ENCODE results near the gene CYSTM1. TPM values are rescaled to one million over a fixed set of nuclear protein-coding genes. Genes with fewer than 3 reads are reported as not detected.

CYSTM1 gene
- total RNA-seq, 1 donor = 5.6 TPM

DNA sequence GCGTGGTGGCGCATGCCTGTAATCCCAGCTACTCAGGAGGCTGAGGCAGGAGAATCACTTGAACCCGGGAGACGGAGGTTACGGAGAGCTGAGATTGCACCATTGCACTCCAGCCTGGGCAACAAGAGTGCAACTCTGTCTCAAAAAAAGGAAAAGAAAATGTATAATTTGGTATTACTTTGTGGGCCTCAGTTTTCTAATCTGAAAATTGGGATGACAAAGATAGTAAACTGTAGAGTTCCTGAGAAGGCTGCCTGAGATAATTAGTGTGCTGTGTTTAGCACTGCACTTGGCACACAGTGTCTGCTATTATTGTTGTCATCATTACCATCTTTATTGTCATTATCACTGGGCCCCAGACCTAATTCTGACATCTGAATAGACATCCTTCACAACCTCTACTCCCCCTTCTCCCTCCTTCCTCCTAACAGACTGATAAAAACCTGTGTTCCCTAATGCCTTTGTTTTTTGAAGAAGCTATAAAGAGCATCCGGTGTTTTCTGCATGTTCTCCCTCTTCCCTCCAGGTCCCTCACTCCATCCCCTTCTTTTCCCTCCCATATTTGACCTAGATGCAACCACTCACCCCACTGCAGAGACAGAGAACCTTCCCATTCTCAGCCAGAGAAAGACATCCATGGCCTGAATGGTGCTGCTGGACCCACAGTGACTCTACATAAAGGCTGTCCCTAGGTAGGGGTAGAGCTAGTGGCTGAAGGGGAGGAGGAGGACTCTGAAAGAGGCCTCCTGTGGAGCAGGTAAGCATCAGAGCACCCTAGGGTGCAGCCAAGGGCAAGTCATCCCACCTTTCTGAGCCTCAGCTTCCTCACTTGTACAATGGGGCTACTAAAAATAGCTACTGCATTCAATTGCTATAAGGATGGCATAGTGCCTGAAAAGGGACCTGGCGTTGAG is 15.7 kb upstream of the CYSTM1 start:
- H3K4me3 ChIP-seq (ENCODE audit: low read length) = no peak overlapping the region
- H3K9me3 ChIP-seq (ENCODE audit: low read depth, low read length) = no peaks in the 10 kb centered on the region
- no peaks in the 10 kb centered on the region for H3K27me3 ChIP-seq (ENCODE audit: insufficient read depth, low read length)
- peaks cover 10% of the 10 kb centered on the region for H3K4me1 ChIP-seq (ENCODE audit: insufficient read depth, low read length)

- Histone ChIP-seq H3K4me3 (ENCODE audit: low read length) (no peak overlapping the region), H3K27me3 (ENCODE audit: insufficient read depth, low read length) (no peaks in the 10 kb centered on the region)
These were observed 12.7 kb upstream of the CYSTM1 start for GRCh38 chr5:140162275-140162674.

GRCh38 chr5:140162781-140163180 is 12.2 kb upstream of the CYSTM1 start:
- no peaks in the 10 kb centered on the region for H3K27me3 ChIP-seq (ENCODE audit: insufficient read depth, low read length)
- H3K4me1 ChIP-seq (ENCODE audit: insufficient read depth, low read length) = peaks cover 13% of the 10 kb centered on the region
- no peaks in the 10 kb centered on the region for H3K9me3 ChIP-seq (ENCODE audit: low read depth, low read length)
- no peak overlapping the region for H3K4me3 ChIP-seq (ENCODE audit: low read length)

More at GRCh38 chr5:140162275-140162674, 12.7 kb upstream of the CYSTM1 start:
- Histone ChIP-seq H3K4me1 (ENCODE audit: insufficient read depth, low read length) (peaks cover 14% of the 10 kb centered on the region), H3K9me3 (ENCODE audit: low read depth, low read length) (no peaks in the 10 kb centered on the region)

GRCh38 chr5:140165101-140165922 is 9.7 kb upstream of the CYSTM1 start:
- Histone ChIP-seq H3K4me3 (ENCODE audit: low read length) (no peak overlapping the region), H3K27me3 (ENCODE audit: insufficient read depth, low read length) (no peaks in the 10 kb centered on the region), H3K9me3 (ENCODE audit: low read depth, low read length) (no peaks in the 10 kb centered on the region), H3K4me1 (ENCODE audit: insufficient read depth, low read length) (peaks cover 17% of the 10 kb centered on the region)

DNA sequence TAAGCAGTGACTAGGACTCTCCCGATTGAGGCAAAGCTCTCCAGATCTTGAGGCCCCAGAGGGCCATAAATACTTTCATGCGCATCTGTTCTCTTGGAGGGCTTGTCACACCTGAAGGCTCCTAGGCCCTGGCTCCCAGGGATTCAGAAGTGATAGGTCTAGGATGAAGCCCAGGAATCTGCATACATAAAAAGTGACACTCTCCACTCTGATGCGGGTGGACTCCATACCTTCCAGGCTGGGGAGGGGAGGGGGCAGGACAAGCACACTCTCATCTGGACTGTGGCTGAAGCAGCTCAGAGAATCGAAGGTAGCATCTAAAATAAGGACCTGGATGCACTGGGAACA is 9.1 kb upstream of the CYSTM1 start:
- Histone ChIP-seq H3K4me1 (ENCODE audit: insufficient read depth, low read length) (peaks cover 17% of the 10 kb centered on the region), H3K27me3 (ENCODE audit: insufficient read depth, low read length) (no peaks in the 10 kb centered on the region)

GRCh38 chr5:140166911-140167310 is 8.1 kb upstream of the CYSTM1 start:
- H3K9me3 ChIP-seq (ENCODE audit: low read depth, low read length) = no peaks in the 10 kb centered on the region
- H3K4me1 ChIP-seq (ENCODE audit: insufficient read depth, low read length) = peaks cover 17% of the 10 kb centered on the region
- no peak overlapping the region for H3K4me3 ChIP-seq (ENCODE audit: low read length)
- H3K27me3 ChIP-seq (ENCODE audit: insufficient read depth, low read length) = no peaks in the 10 kb centered on the region

More for the DNA sequence above, 9.1 kb upstream of the CYSTM1 start:
- no peak overlapping the region for H3K4me3 ChIP-seq (ENCODE audit: low read length)
- H3K9me3 ChIP-seq (ENCODE audit: low read depth, low read length) = no peaks in the 10 kb centered on the region

- Histone ChIP-seq H3K27me3 (ENCODE audit: insufficient read depth, low read length) (no peaks in the 10 kb centered on the region), H3K4me1 (ENCODE audit: insufficient read depth, low read length) (peaks cover 17% of the 10 kb centered on the region), H3K9me3 (ENCODE audit: low read depth, low read length) (no peaks in the 10 kb centered on the region), H3K4me3 (ENCODE audit: low read length) (no peak overlapping the region)
These were observed 6.6 kb upstream of the CYSTM1 start for GRCh38 chr5:140168371-140168770.

DNA sequence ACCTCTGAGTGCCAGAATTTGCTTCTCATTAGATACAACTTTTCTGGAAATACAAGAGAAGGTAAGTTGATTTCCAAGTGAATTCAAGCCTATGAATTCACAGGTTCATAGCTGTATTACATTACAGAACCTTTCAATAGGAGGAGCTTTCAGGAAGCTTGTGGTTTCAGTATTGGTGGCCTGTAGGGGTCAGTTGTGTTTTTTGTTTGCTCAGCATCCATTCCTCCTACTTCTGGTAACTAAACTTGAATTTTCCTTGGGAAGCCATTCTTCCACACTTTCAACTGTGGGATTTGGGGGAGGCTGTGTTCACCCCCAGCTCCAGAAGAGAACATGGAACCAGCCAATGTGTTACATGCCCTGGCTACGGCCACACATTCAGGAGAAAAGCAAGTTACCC is 5.6 kb upstream of the CYSTM1 start:
- Histone ChIP-seq H3K4me3 (ENCODE audit: low read length) (no peak overlapping the region), H3K27me3 (ENCODE audit: insufficient read depth, low read length) (no peaks in the 10 kb centered on the region), H3K9me3 (ENCODE audit: low read depth, low read length) (no peaks in the 10 kb centered on the region), H3K4me1 (ENCODE audit: insufficient read depth, low read length) (peaks cover 19% of the 10 kb centered on the region)

DNA sequence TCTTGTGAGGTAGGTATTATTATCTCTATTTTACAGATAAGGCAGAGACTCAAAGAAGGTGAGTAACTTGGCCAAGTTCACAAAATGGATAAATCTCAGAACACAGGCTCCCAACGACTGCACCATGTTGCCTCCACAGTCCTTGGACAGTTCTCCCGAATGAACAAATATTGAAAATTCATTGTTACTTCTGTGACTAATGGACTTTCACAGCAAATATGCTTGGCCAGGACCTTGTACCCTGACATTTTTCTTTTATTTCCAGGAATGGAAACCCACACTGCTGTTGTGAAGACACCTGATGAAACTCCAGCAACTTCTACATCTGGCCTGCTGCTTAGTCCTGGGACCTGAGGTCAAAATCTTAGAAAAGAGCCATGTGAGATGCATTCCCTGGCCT is 2.5 kb upstream of the CYSTM1 start:
- H3K4me3 ChIP-seq (ENCODE audit: low read length) = no peak overlapping the region
- H3K9me3 ChIP-seq (ENCODE audit: low read depth, low read length) = no peaks in the 10 kb centered on the region
- H3K27me3 ChIP-seq (ENCODE audit: insufficient read depth, low read length) = no peaks in the 10 kb centered on the region
- H3K4me1 ChIP-seq (ENCODE audit: insufficient read depth, low read length) = peaks cover 20% of the 10 kb centered on the region

DNA sequence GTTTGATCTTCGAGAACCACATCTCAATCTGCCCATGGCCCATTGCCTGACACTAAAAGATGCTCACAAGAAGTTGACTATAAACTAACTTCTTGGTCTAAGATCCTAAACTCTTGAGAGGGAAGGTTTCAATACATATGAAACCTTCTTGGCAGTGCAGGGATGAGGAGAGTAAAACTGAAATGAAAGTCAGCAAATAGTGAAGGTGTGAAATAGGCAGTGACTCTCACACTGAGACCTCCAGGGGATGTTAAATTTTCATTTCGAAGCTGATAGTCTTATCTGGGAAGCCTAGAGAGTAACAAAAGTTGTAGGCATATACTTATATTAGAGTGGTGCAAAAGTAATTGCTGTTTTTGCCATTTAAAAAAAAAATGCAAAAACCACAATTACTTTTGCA is 974 bp upstream of the CYSTM1 start:
- no peaks in the 10 kb centered on the region for H3K27me3 ChIP-seq (ENCODE audit: insufficient read depth, low read length)
- peaks cover 20% of the 10 kb centered on the region for H3K4me1 ChIP-seq (ENCODE audit: insufficient read depth, low read length)
- no peak overlapping the region for H3K4me3 ChIP-seq (ENCODE audit: low read length)
- H3K9me3 ChIP-seq (ENCODE audit: low read depth, low read length) = no peaks in the 10 kb centered on the region

DNA sequence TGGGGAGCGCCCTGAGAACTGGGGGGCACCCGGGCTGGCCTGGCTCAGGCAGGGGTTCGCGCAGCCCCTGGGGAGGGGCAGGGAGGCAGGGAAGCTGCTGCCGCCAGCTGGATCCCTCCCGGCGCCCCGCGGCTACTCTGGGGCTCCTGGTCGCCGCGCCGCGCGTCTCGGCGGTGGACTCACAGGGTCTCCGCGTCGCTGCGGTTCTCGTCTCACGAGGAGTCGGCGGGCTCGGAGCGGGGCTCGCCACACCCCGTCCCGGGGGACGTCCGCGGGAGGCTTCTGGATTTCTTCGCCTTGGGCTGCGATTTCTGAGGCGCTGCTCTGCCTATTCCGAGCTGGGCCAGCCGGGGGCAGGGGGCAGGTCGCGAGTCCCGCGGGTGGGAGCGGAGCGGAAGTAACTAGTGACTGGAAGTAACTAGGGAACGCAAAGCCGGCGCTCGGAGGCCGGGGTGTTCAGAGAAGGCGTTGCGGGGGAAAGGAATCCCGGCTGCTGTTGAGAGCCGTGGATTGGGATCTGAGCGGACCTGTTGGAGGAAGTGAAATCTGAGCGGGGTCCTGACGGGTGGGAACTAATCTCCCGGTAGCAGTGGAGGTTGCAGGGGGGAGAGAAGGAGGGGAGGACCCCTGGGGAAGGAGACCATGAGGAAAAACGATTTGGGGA is 511 bp downstream of the CYSTM1 start:
- Histone ChIP-seq H3K4me3 (ENCODE audit: low read length) (peak overlapping the region; percentile 88), H3K27me3 (ENCODE audit: insufficient read depth, low read length) (no peaks in the 10 kb centered on the region), H3K9me3 (ENCODE audit: low read depth, low read length) (no peaks in the 10 kb centered on the region), H3K4me1 (ENCODE audit: insufficient read depth, low read length) (peaks cover 16% of the 10 kb centered on the region)

DNA sequence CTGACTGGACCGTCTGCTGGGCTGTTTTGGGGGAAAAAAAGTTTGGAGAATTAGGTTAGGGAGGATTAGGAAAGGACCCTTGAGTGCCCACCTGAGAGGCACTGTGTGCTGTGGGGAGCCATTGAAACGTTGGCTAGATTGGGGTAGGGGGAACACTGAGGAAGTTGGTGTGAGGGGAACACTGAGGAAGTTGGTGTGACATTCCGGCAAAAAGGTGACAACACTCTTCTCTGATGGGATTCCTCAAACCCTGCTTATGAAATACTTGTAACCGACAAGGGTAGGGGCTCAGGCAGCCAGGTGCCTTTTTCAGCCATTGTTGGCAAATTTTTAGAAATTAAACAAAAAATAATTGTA is 1.0 kb downstream of the CYSTM1 start:
- Histone ChIP-seq H3K27me3 (ENCODE audit: insufficient read depth, low read length) (no peaks in the 10 kb centered on the region), H3K9me3 (ENCODE audit: low read depth, low read length) (no peaks in the 10 kb centered on the region), H3K4me1 (ENCODE audit: insufficient read depth, low read length) (peaks cover 17% of the 10 kb centered on the region), H3K4me3 (ENCODE audit: low read length) (peak overlapping the region; percentile 88)

- Histone ChIP-seq H3K4me3 (ENCODE audit: low read length) (no peak overlapping the region), H3K9me3 (ENCODE audit: low read depth, low read length) (no peaks in the 10 kb centered on the region), H3K27me3 (ENCODE audit: insufficient read depth, low read length) (no peaks in the 10 kb centered on the region), H3K4me1 (ENCODE audit: insufficient read depth, low read length) (peaks cover 30% of the 10 kb centered on the region)
These were observed 3.1 kb downstream of the CYSTM1 start for GRCh38 chr5:140178086-140178410.

DNA sequence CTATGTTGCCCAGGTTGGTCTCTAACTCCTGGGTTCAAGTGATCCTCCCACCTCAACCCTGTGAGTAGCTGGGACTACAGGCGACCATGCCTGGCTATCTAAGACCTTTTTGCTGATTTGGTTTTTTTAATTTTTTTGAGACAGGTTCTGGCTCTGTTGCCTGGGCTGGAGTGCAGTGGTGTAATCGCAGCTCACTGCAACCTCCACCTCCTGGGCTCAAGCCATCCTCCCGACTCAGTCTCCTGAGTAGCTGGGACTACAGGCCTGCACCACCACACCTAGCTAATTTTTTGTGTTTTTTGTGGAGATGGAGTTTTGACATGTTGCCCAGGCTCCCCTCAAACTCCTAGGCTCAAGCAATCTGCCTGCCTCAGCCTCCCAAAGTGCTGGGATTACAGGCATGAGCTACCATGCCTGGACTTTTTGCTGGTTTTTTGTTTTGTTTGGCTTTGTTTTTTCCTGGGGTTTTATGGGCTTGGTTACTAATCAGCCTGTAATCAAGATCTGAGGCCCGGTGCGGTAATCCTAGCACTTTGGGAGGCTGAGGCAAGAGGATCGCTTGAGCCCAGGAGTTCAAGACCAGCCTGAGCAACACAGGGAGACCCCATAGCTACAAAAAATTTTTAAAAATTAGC is 3.6 kb downstream of the CYSTM1 start:
- peaks cover 36% of the 10 kb centered on the region for H3K4me1 ChIP-seq (ENCODE audit: insufficient read depth, low read length)
- no peaks in the 10 kb centered on the region for H3K9me3 ChIP-seq (ENCODE audit: low read depth, low read length)
- no peak overlapping the region for H3K4me3 ChIP-seq (ENCODE audit: low read length)
- H3K27me3 ChIP-seq (ENCODE audit: insufficient read depth, low read length) = no peaks in the 10 kb centered on the region

DNA sequence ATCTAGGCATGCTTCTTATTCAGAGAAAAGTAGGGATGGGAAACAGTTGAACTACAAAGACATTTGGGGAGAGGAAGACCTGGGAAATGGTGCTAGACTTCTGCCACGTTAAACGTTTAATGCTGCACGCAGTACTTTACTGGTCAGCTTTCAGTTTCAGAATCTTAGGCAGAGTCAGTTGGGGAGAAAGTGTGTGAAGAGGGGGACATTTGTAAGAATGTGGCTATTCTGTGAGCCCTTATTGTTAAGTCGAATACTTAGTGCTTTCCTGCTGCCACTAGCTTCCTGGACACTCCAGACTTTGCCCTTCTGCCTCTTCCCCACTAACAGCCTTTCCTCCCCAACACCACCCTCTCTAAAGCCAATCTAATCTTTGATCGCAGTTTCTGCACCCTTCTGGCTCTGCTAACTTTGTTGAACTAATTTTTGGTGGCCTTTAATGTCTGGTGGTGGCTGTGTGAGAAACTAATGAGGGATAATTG is 6.1 kb downstream of the CYSTM1 start:
- no peaks in the 10 kb centered on the region for H3K9me3 ChIP-seq (ENCODE audit: low read depth, low read length)
- H3K27me3 ChIP-seq (ENCODE audit: insufficient read depth, low read length) = no peaks in the 10 kb centered on the region
- H3K4me1 ChIP-seq (ENCODE audit: insufficient read depth, low read length) = peaks cover 27% of the 10 kb centered on the region
- no peak overlapping the region for H3K4me3 ChIP-seq (ENCODE audit: low read length)

Measured in mononuclear cell (primary cell).